CD14-positive monocyte (primary cell): ENCODE results near the gene DPYD. TPM values are rescaled to one million over a fixed set of nuclear protein-coding genes. Genes with fewer than 3 reads are reported as not detected.

ENCODE experiments used
- DNase-seq, 3 donors: peaks; one replicate each; pipeline ENCODE4 v3.0.0-alpha.2; 2011 to 2022
- H2AFZ ChIP-seq: 2 replicates; pipeline ENCODE4 v1.6.0; 2012; ENCODE audit warnings: mild to moderate bottlenecking, low read depth, low read length, inconsistent platforms; ENCODE audit not compliant: insufficient read depth, poor library complexity, severe bottlenecking
- H3K27ac ChIP-seq, 2 donors: 1 replicate in 1 of 2; 2 replicates in 1 of 2; pipeline ENCODE4 v1.5.1; 2012 to 2013; ENCODE audit warnings: low read length in 2 of 2, control low read depth in 1 of 2, inconsistent platforms in 1 of 2, low read depth in 1 of 2, mild to moderate bottlenecking in 1 of 2
- H3K27me3 ChIP-seq, 2 donors: one replicate each; pipeline versions ENCODE4 v1.6.0 to v1.6.1; 2011 to 2013; ENCODE audit warnings: low read length in 2 of 2; ENCODE audit not compliant: control insufficient read depth in 2 of 2, insufficient read depth in 2 of 2
- H3K36me3 ChIP-seq, 2 donors: replicated peaks in 1 of 2; 1 replicate in 1 of 2; 2 replicates in 1 of 2; pipeline versions ENCODE4 v1.5.1 to v1.6.1; 2012 to 2013; ENCODE audit warnings: low read length in 2 of 2, control low read depth in 1 of 2, inconsistent platforms in 1 of 2, mild to moderate bottlenecking in 1 of 2; ENCODE audit not compliant: insufficient read depth in 2 of 2, control insufficient read depth in 1 of 2
- H3K4me1 ChIP-seq, 2 donors: 1 replicate in 1 of 2; 2 replicates in 1 of 2; pipeline versions ENCODE4 v1.5.1 to v1.6.1; 2012 to 2013; ENCODE audit warnings: low read length in 2 of 2, control low read depth in 1 of 2, inconsistent platforms in 1 of 2, mild to moderate bottlenecking in 1 of 2, moderate library complexity in 1 of 2; ENCODE audit not compliant: insufficient read depth in 2 of 2, control insufficient read depth in 1 of 2
- H3K4me2 ChIP-seq: replicated peaks from 2 replicates; pipeline ENCODE3; 2012; ENCODE audit warnings: low read length, moderate library complexity, mild to moderate bottlenecking; ENCODE audit not compliant: poor library complexity, severe bottlenecking; ENCODE audit errors: extremely low read depth
- H3K4me3 ChIP-seq, 3 experiments: fragments of 200-600 bp in 1 of 3; sonication (generic) in 1 of 3; replicated peaks in 1 of 3; 1 replicate in 2 of 3; 2 replicates in 1 of 3; pipeline ENCODE4 v1.5.1; 2011 to 2013; ENCODE audit warnings: low read length in 3 of 3, mild to moderate bottlenecking in 3 of 3, control low read depth in 2 of 3, low read depth in 2 of 3, inconsistent platforms in 1 of 3, moderate library complexity in 1 of 3
- H3K79me2 ChIP-seq: 2 replicates; pipeline ENCODE4 v1.6.0; 2012; ENCODE audit warnings: mild to moderate bottlenecking, control low read depth, inconsistent platforms, low read length, moderate library complexity; ENCODE audit not compliant: insufficient read depth
- H3K9ac ChIP-seq: 2 replicates; pipeline ENCODE4 v1.6.0; 2017; ENCODE audit warnings: low read length, mild to moderate bottlenecking; ENCODE audit not compliant: insufficient read depth, poor library complexity, severe bottlenecking
- H3K9me3 ChIP-seq, 2 donors: replicated peaks in 1 of 2; 1 replicate in 1 of 2; 2 replicates in 1 of 2; pipeline versions ENCODE4 v1.5.1 to v1.6.1; 2012 to 2013; ENCODE audit warnings: low read length in 2 of 2, control low read depth in 1 of 2; ENCODE audit not compliant: control insufficient read depth in 1 of 2, insufficient read depth in 1 of 2
- H4K20me1 ChIP-seq: 2 replicates; pipeline ENCODE4 v1.6.0; 2012; ENCODE audit warnings: mild to moderate bottlenecking, low read length, control low read depth, moderate library complexity; ENCODE audit not compliant: insufficient read depth
- H3K27ac Mint-ChIP-seq, 7 donors: one replicate each; pipeline ENCODE4 v1.8.0; 2020; ENCODE audit warnings: mild to moderate bottlenecking in 7 of 7, mixed read lengths in 7 of 7, moderate library complexity in 6 of 7, inconsistent platforms in 2 of 7
- H3K27me3 Mint-ChIP-seq, 3 donors: one replicate each; pipeline ENCODE4 v1.8.0; 2021 to 2022; ENCODE audit warnings: low read depth in 3 of 3, mild to moderate bottlenecking in 3 of 3, mixed read lengths in 3 of 3, moderate library complexity in 3 of 3, inconsistent platforms in 1 of 3
- H3K36me3 Mint-ChIP-seq, 2 donors: one replicate each; pipeline ENCODE4 v1.8.0; 2020; ENCODE audit warnings: mixed read lengths in 2 of 2, inconsistent platforms in 1 of 2, mild to moderate bottlenecking in 1 of 2
- H3K4me1 Mint-ChIP-seq: one replicate; pipeline ENCODE4 v1.8.0; 2020; ENCODE audit warnings: mild to moderate bottlenecking, mixed read lengths
- H3K4me3 Mint-ChIP-seq, 2 donors: one replicate each; pipeline ENCODE4 v1.8.0; 2020; ENCODE audit warnings: mild to moderate bottlenecking in 2 of 2, mixed read lengths in 2 of 2, moderate library complexity in 1 of 2
- H3K9me3 Mint-ChIP-seq, 7 donors: one replicate each; pipeline ENCODE4 v1.8.0; 2020 to 2022; ENCODE audit warnings: mixed read lengths in 7 of 7, mild to moderate bottlenecking in 6 of 7, moderate library complexity in 6 of 7, inconsistent platforms in 2 of 7
- WGBS: methylation state at CpG from one replicate; pipeline ENCODE4 v1.1.5; 2013; ENCODE audit warnings: missing lambda C conversion rate; ENCODE audit not compliant: insufficient coverage; 5-methylcytosine and 5-hydroxymethylcytosine counted together
- intact Hi-C, 2 donors: fragments of 100-400 bp; cut with micrococcal nuclease; formaldehyde crosslinking; loops; one replicate each; pipeline versions ENCODE4 v1.15.0 to v1.15.1; 2023
- polyA plus RNA-seq, 3 donors: library from polyadenylated mRNA; depleted of rRNA in 1 of 3; unstranded in 2 of 3; stranded (reverse) in 1 of 3; fragments of 300-500 nt in 2 of 3; fragments of >200 nt in 1 of 3; fragmentation: Illumina TruSeq in 2 of 3; gene quantifications; 1 replicate in 2 of 3; 2 replicates in 1 of 3; pipeline ENCODE4 v1.2.3, GENCODE V29; 2012 to 2021
- TF ChIP-seq, protein P1 (sequence below): fragments of 200-600 bp; IDR thresholded peaks from one replicate; pipeline ENCODE4 v1.8.0; 2022; ENCODE audit warnings: antibody characterized with exemption, mild to moderate bottlenecking

DPYD gene
- polyA plus RNA-seq, 3 donors = 87.6 to 171 (median 144) TPM

DNA sequence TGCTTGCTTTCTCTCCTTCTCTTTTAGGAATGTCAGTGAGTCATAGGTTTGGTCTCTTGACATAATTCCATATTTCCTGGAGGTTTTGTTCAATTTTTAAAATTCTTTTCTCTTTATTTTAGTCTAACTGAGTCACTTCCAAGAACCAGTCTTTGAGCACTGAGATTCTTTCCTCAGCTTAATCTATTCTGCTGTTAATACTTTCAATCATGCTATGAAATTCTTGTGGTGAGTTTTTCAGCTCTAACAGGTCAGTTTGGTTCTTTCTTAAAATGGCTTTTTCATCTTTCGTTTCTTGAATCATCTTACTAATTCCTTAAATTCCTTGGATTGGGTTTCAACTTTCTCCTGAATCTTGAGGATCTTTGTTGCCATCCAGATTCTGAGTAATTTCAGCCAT lies 878.3 kb downstream of the DPYD start:
- no peak overlapping the region for H3K27ac Mint-ChIP-seq
- no peak overlapping the region for H3K4me3 ChIP-seq
- DNase-seq = no peak
- intact Hi-C loops = no loop called here
- no peaks in the 10 kb centered on the region for H3K36me3 ChIP-seq
- H3K9me3 ChIP-seq = peaks cover 0 to 18% of the 10 kb centered on the region in 2 donors
- H3K4me1 ChIP-seq = no peaks in the 10 kb centered on the region
- no peaks in the 10 kb centered on the region for H3K27me3 ChIP-seq
- H3K4me1 Mint-ChIP-seq = no peaks in the 10 kb centered on the region
- no peaks in the 10 kb centered on the region for H3K79me2 ChIP-seq
- no peak overlapping the region for H2AFZ ChIP-seq
- H3K36me3 Mint-ChIP-seq = no peaks in the 10 kb centered on the region
- no CpG with 5 or more reads among the region's 1 CpG for WGBS
- H3K4me2 ChIP-seq = no peak overlapping the region
- no peak overlapping the region for H3K4me3 Mint-ChIP-seq
- peaks cover 7 to 24% (median 11%) of the 10 kb centered on the region in 7 donors for H3K9me3 Mint-ChIP-seq
- no peak overlapping the region for H3K27ac ChIP-seq
- no peak overlapping the region for H3K9ac ChIP-seq
- TF ChIP-seq, protein P1, sequence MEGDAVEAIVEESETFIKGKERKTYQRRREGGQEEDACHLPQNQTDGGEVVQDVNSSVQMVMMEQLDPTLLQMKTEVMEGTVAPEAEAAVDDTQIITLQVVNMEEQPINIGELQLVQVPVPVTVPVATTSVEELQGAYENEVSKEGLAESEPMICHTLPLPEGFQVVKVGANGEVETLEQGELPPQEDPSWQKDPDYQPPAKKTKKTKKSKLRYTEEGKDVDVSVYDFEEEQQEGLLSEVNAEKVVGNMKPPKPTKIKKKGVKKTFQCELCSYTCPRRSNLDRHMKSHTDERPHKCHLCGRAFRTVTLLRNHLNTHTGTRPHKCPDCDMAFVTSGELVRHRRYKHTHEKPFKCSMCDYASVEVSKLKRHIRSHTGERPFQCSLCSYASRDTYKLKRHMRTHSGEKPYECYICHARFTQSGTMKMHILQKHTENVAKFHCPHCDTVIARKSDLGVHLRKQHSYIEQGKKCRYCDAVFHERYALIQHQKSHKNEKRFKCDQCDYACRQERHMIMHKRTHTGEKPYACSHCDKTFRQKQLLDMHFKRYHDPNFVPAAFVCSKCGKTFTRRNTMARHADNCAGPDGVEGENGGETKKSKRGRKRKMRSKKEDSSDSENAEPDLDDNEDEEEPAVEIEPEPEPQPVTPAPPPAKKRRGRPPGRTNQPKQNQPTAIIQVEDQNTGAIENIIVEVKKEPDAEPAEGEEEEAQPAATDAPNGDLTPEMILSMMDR = no peak
- no peaks in the 10 kb centered on the region for H4K20me1 ChIP-seq
- peaks cover 0 to 3% (median 1%) of the 10 kb centered on the region in 3 donors for H3K27me3 Mint-ChIP-seq

DNA sequence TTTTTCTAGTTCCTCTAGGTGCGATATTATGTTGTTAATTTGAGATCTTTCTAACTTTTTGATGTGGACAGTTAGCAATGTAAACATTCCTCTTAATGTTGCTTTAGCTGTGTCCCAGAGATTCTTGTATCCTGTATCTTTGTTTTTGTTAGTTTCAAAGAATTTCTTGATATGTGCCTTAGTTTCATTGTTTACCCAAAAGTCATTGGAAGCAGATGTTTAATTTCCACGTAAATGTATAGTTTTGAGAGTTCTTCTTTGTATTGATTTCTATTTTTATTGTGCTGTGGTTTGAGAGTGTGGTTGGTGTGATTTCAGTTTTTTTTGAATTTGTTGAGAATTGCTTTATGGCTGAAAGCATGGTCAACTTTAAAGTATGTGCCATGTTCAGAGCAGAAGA lies 879.8 kb downstream of the DPYD start:
- Histone ChIP-seq H3K4me2 (no peak overlapping the region), H3K4me1 (no peaks in the 10 kb centered on the region), H3K9ac (no peak overlapping the region), H2AFZ (no peak overlapping the region), H3K36me3 (no peaks in the 10 kb centered on the region), H3K9me3 (peaks cover 0 to 18% of the 10 kb centered on the region in 2 donors), H4K20me1 (no peaks in the 10 kb centered on the region), H3K27ac (no peak overlapping the region), H3K4me3 (no peak overlapping the region), H3K27me3 (no peaks in the 10 kb centered on the region), H3K79me2 (no peaks in the 10 kb centered on the region)
- TF ChIP-seq, protein P1 = no peak
- peaks cover 7 to 24% (median 11%) of the 10 kb centered on the region in 7 donors for H3K9me3 Mint-ChIP-seq
- no peaks in the 10 kb centered on the region for H3K36me3 Mint-ChIP-seq
- no peak overlapping the region for H3K27ac Mint-ChIP-seq
- H3K4me1 Mint-ChIP-seq = no peaks in the 10 kb centered on the region
- WGBS = 100% methylated on average over 1 of the region's 2 CpGs
- no peak overlapping the region for H3K4me3 Mint-ChIP-seq
- intact Hi-C loops = no loop called here
- H3K27me3 Mint-ChIP-seq = peaks cover 0 to 3% (median 3%) of the 10 kb centered on the region in 3 donors
- no peak for DNase-seq
